GM21381 (cell line): ENCODE data around the gene STYXL2.

ENCODE experiments used
- ATAC-seq: cut with Tn5 transposase; IDR thresholded peaks from one replicate; pipeline ENCODE4 v1.9.1; 2021; ENCODE audit warnings: mild to moderate bottlenecking, moderate library complexity; ENCODE audit not compliant: unreplicated experiment

STYXL2 gene

GRCh38 chr1:167077128-167077867, 16.6 kb upstream of the STYXL2 start:
- ATAC-seq = no peak

GRCh38 chr1:167077868-167078210, 16.0 kb upstream of the STYXL2 start:
- no peak for ATAC-seq

GRCh38 chr1:167081594-167082156, 12.2 kb upstream of the STYXL2 start:
- no peak for ATAC-seq

- no peak for ATAC-seq
Measured at GRCh38 chr1:167082511-167083027, 11.3 kb upstream of the STYXL2 start.

GRCh38 chr1:167083066-167083665, 10.7 kb upstream of the STYXL2 start:
- no peak for ATAC-seq

GRCh38 chr1:167083871-167084270, 10.0 kb upstream of the STYXL2 start:
- ATAC-seq = no peak

GRCh38 chr1:167084757-167085156, 9.1 kb upstream of the STYXL2 start:
- no peak for ATAC-seq

GRCh38 chr1:167086033-167086432, 7.8 kb upstream of the STYXL2 start:
- ATAC-seq = no peak

GRCh38 chr1:167086768-167087167, 7.1 kb upstream of the STYXL2 start:
- no peak for ATAC-seq

GRCh38 chr1:167088746-167089417, 5.0 kb upstream of the STYXL2 start:
- no peak for ATAC-seq

GRCh38 chr1:167089939-167090313, 3.9 kb upstream of the STYXL2 start:
- ATAC-seq = no peak

GRCh38 chr1:167090314-167090942, 3.4 kb upstream of the STYXL2 start, which contains the start of gene GPA33:
Gene GPA33 (minus strand): TSS chr1:167090377. CDS start chr1:167090287, 90 bp downstream.
- no peak for ATAC-seq

- ATAC-seq = no peak
Measured at GRCh38 chr1:167092653-167093052, 1.2 kb upstream of the STYXL2 start.

- ATAC-seq = no peak
Measured at GRCh38 chr1:167094690-167095089, 815 bp downstream of the STYXL2 start.

GRCh38 chr1:167095368-167095767, 1.5 kb downstream of the STYXL2 start:
- no peak for ATAC-seq

GRCh38 chr1:167099851-167100250, 6.0 kb downstream of the STYXL2 start:
- ATAC-seq = no peak

GRCh38 chr1:167100730-167101129, 6.9 kb downstream of the STYXL2 start:
- no peak for ATAC-seq

- no peak for ATAC-seq
Measured at GRCh38 chr1:167101754-167102153, 7.9 kb downstream of the STYXL2 start.

GRCh38 chr1:167102906-167103573, 9.2 kb downstream of the STYXL2 start:
- no peak for ATAC-seq

GRCh38 chr1:167104256-167104633, 10.4 kb downstream of the STYXL2 start:
- ATAC-seq = no peak
